GM12865 (cell line): ENCODE data around the gene HAGHL.
"Not testable (repeated sequence)": the region's sequence is repeated elsewhere in the genome, so short reads cannot be mapped to it uniquely, and the experiment has no call there.

ENCODE experiments used
- DNase-seq: peaks from one replicate; pipeline ENCODE4 v3.0.0; 2010; ENCODE audit warnings: low read depth
- H3K4me3 ChIP-seq: 2 replicates; pipeline ENCODE4 v1.5.1; 2011; ENCODE audit warnings: mild to moderate bottlenecking, low read depth, low read length, control low read depth
- CTCF ChIP-seq: IDR thresholded peaks from 2 replicates; pipeline ENCODE4 v1.5.1; 2011; ENCODE audit warnings: low read length, control low read depth, low read depth, inconsistent platforms; ENCODE audit not compliant: insufficient read depth; ENCODE audit errors: missing control alignments

Gene HAGHL

DNA sequence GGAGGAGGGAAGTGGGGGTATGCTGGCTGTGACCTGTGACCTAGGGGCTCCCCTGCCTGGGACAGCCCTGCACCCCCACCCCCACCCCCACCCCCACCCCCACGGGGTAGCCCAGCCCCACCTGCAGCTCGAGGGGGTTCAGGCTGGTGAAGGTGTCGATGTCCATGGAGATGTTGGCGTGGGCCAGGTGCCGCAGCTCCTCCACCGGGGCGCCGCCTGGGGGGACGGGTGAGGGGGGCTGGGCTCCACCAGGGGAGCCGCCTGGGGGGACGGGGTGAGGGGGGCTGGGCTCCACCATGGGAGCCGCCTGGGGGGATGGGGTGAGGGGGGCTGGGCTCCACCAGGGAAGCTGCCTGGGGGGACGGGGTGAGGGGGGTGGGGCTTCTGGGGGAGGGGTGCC lies 43.5 kb downstream of the HAGHL start:
- no peak overlapping the region for H3K4me3 ChIP-seq
- no peak for DNase-seq
- TF ChIP-seq CTCF, result no peak

DNA sequence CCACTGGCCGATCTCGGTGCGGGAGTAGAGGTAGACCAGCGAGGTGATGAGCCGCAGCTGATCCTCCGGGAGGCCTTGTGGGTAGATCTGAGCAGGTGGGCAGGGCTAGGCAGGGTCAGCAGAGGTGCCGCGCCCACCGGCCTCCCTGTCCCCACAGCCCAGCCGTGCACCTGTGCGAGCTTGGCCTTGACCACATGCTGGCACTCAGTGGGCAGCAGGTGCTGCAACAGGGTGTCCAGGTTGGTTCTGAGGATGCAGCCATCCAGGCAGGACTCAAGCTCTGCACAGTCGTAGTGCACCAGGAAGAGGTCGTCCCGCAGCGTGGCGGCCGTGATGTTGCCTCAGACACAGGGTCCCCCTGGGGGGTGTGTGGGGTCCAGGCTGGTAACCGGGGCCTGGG lies 46.1 kb downstream of the HAGHL start:
- no peak overlapping the region for H3K4me3 ChIP-seq
- DNase-seq, result no peak
- no peak for TF ChIP-seq CTCF

- H3K4me3 ChIP-seq, result no peak overlapping the region
- TF ChIP-seq CTCF, result no peak
Observed at GRCh38 chr16:774086-775001, 47.4 kb downstream of the HAGHL start.

DNA sequence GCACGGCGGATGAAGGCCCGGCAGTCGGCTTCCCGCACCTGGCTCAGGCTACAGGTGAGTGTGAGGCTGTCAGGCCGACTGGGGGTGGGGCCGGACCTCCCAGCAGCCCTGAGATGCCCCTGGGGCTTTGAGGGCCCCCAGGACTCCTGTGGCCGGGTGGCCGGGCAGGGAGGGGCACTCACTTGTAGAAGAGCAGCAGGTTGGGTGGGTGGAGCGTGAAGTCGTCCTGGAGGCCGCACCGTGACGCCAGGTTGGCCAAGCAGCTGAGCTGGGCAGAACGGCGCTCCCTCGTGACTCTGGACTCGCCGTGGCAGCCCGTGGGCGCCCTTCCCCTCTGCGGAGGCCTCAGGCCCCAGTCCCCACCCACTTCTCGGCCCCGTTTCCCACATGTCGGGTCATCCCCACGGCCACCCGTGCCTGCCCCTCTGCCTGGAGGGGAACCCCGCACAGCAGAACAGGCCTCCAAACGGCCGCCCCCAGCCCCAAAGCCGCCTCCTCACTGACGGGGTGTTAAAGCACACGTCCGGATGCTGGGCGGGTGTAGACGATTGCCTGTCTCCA lies 48.4 kb downstream of the HAGHL start:
- H3K4me3 ChIP-seq, result no peak overlapping the region
- DNase-seq, result no peak
- TF ChIP-seq CTCF, result no peak

More at GRCh38 chr16:774086-775001, 47.4 kb downstream of the HAGHL start:
- no peak for DNase-seq

- H3K4me3 ChIP-seq, DNase-seq: not testable (repeated sequence)
Observed at GRCh38 chr16:776298-776697, 49.4 kb downstream of the HAGHL start.

GRCh38 chr16:776824-777223 lies 49.9 kb downstream of the HAGHL start:
- no peak overlapping the region for H3K4me3 ChIP-seq
- no peak for DNase-seq
- no peak for TF ChIP-seq CTCF

GRCh38 chr16:777826-778225 lies 50.9 kb downstream of the HAGHL start:
- no peak overlapping the region for H3K4me3 ChIP-seq
- DNase-seq, result no peak
- no peak for TF ChIP-seq CTCF
